ENCODE measurements around the gene BMI1.

GRCh38 chr10:22368981-22369380 is 48.1 kb downstream of the BMI1 start:
- TF ChIP-seq POLR2A (IDR thresholded peaks at IDR 0.05) (no peak), CTCF (IDR thresholded peaks at IDR 0.05) (no peak)

Measured in Peyer's patch (tissue), 4 donors.